B cell (primary cell): ENCODE measurements around the gene TRIM31. TPM values are rescaled to one million over a fixed set of nuclear protein-coding genes. Genes with fewer than 3 reads are reported as not detected.

Source experiments
- ATAC-seq: fragments of 200-7000 bp; cut with Tn5 transposase; one replicate; pipeline ENCODE4 v1.10.0; 2021; ENCODE audit warnings: low read depth, mild to moderate bottlenecking, moderate number of reproducible peaks, moderate library complexity
- CTCF ChIA-PET: fragments of 350-600 bp; sonication (Branson Sonifier 250); formaldehyde crosslinking; loops from one replicate; lab custom pipeline; 2021; ENCODE audit warnings: antibody characterized with exemption, inconsistent platforms; lab: Charles Lee
- POLR2A ChIA-PET: fragments of 350-600 bp; sonication (Branson Sonifier 250); formaldehyde crosslinking; loops from one replicate; lab custom pipeline; 2021; ENCODE audit warnings: antibody characterized with exemption; lab: Charles Lee
- DNase-seq: peaks from one replicate; pipeline ENCODE4 v3.0.0; 2013
- H2AFZ ChIP-seq: 2 replicates; pipeline ENCODE4 v1.6.1; 2012; ENCODE audit warnings: mild to moderate bottlenecking, low read depth, low read length; ENCODE audit not compliant: insufficient read depth, poor library complexity, severe bottlenecking
- H3K27ac ChIP-seq, 2 donors: 1 replicate in 1 of 2; 2 replicates in 1 of 2; pipeline ENCODE4 v1.5.1; 2012 to 2013; ENCODE audit warnings: low read length in 2 of 2, mild to moderate bottlenecking in 2 of 2, moderate library complexity in 1 of 2
- H3K27me3 ChIP-seq, 4 experiments: fragments of 200-600 bp in 1 of 4; sonication (generic) in 1 of 4; replicated peaks in 1 of 4; 1 replicate in 2 of 4; 2 replicates in 2 of 4; pipeline versions ENCODE4 v1.6.1 to v1.7.0; 2013 to 2016; ENCODE audit warnings: low read length in 3 of 4, mild to moderate bottlenecking in 2 of 4, mixed read lengths in 1 of 4, moderate library complexity in 1 of 4; ENCODE audit not compliant: insufficient read depth in 4 of 4, control insufficient read depth in 3 of 4; ENCODE audit errors: control extremely low read depth in 1 of 4
- H3K36me3 ChIP-seq, 2 experiments: replicated peaks in 1 of 2; 1 replicate in 1 of 2; 2 replicates in 1 of 2; pipeline versions ENCODE4 v1.6.1 to v1.7.1; 2013; ENCODE audit warnings: low read length in 1 of 2; ENCODE audit not compliant: insufficient read depth in 2 of 2, control insufficient read depth in 1 of 2; ENCODE audit errors: control extremely low read depth in 1 of 2, extremely low read depth in 1 of 2
- H3K4me1 ChIP-seq, 2 donors: fragments of 200-600 bp in 1 of 2; sonication (generic) in 1 of 2; 1 replicate in 1 of 2; 2 replicates in 1 of 2; pipeline versions ENCODE4 v1.5.1 to v1.6.1; 2013 to 2017; ENCODE audit warnings: low read length in 2 of 2; ENCODE audit not compliant: control insufficient read depth in 2 of 2, insufficient read depth in 2 of 2
- H3K4me2 ChIP-seq: replicated peaks from 2 replicates; pipeline ENCODE3; 2012; ENCODE audit warnings: mild to moderate bottlenecking, low read depth, low read length; ENCODE audit not compliant: poor library complexity, severe bottlenecking
- H3K4me3 ChIP-seq, 5 experiments: fragments of 200-600 bp in 1 of 5; sonication (generic) in 1 of 5; 1 replicate in 3 of 5; 2 replicates in 2 of 5; pipeline versions ENCODE4 v1.5.1 to v1.7.0; 2011 to 2016; ENCODE audit warnings: low read length in 4 of 5, mild to moderate bottlenecking in 4 of 5, low read depth in 2 of 5, control low read depth in 1 of 5, moderate library complexity in 1 of 5; ENCODE audit not compliant: insufficient read depth in 1 of 5; ENCODE audit errors: control extremely low read depth in 1 of 5, extremely low read depth in 1 of 5
- H3K79me2 ChIP-seq: fragments of 200-600 bp; sonication (generic); one replicate; pipeline ENCODE4 v1.6.0; 2016; ENCODE audit warnings: low read length; ENCODE audit not compliant: control insufficient read depth, insufficient read depth
- H3K9ac ChIP-seq: fragments of 200-600 bp; sonication (generic); 2 replicates; pipeline ENCODE4 v1.6.1; 2017; ENCODE audit warnings: mild to moderate bottlenecking, low read length, moderate library complexity
- H3K9me3 ChIP-seq, 3 donors: one replicate each; pipeline versions ENCODE4 v1.6.1 to v1.7.1; 2013; ENCODE audit warnings: low read length in 2 of 3; ENCODE audit not compliant: control insufficient read depth in 2 of 3, insufficient read depth in 1 of 3; ENCODE audit errors: control extremely low read depth in 1 of 3
- H4K20me1 ChIP-seq: 2 replicates; pipeline ENCODE4 v1.6.0; 2012; ENCODE audit warnings: mild to moderate bottlenecking, low read length; ENCODE audit not compliant: insufficient read depth, control insufficient read depth, poor library complexity, severe bottlenecking
- H3K27ac Mint-ChIP-seq: one replicate; pipeline ENCODE4 v1.8.0; 2021; ENCODE audit warnings: mixed read lengths
- H3K27me3 Mint-ChIP-seq: one replicate; pipeline ENCODE4 v1.8.0; 2021; ENCODE audit warnings: mixed read lengths
- H3K4me1 Mint-ChIP-seq: one replicate; pipeline ENCODE4 v1.8.0; 2021; ENCODE audit warnings: mixed read lengths
- H3K4me3 Mint-ChIP-seq: one replicate; pipeline ENCODE4 v1.8.0; 2021; ENCODE audit warnings: mixed read lengths
- H3K9me3 Mint-ChIP-seq: one replicate; pipeline ENCODE4 v1.8.0; 2022; ENCODE audit warnings: mixed read lengths; ENCODE audit not compliant: insufficient read depth
- EZH2 ChIP-seq: IDR thresholded peaks from 2 replicates; pipeline ENCODE4 v1.6.1; 2012; ENCODE audit warnings: borderline replicate concordance, low read depth, mild to moderate bottlenecking, moderate library complexity, low read length; ENCODE audit not compliant: insufficient read depth, poor library complexity, severe bottlenecking
- WGBS: methylation state at CpG from one replicate; pipeline ENCODE4 v1.1.5; 2013; ENCODE audit warnings: missing lambda C conversion rate; ENCODE audit not compliant: insufficient coverage; 5-methylcytosine and 5-hydroxymethylcytosine counted together
- intact Hi-C: fragments of 100-400 bp; cut with micrococcal nuclease; formaldehyde crosslinking; loops from one replicate; pipeline ENCODE4 v1.10.0; 2022
- polyA plus RNA-seq: library from polyadenylated mRNA; depleted of rRNA; stranded (reverse); fragments of >200 nt; gene quantifications from 2 replicates; pipeline ENCODE4 v1.2.3, GENCODE V29; 2012
- total RNA-seq, 2 donors: library from RNA; stranded (reverse); fragments of 120-200 nt in 1 of 2; gene quantifications; 1 replicate in 1 of 2; 2 replicates in 1 of 2; pipeline versions ENCODE4 v1.2.3 to v1.2.4, GENCODE V29; 2013 to 2022
- TF ChIP-seq, protein P1 (sequence below): fragments of 200-600 bp; IDR thresholded peaks from one replicate; pipeline ENCODE4 v1.8.0; 2022; ENCODE audit warnings: antibody characterized with exemption, mild to moderate bottlenecking

Gene TRIM31
- total and polyA plus RNA-seq, 2 donors (not counting 1 experiment from before 2014, with no cell fraction given), result not detected

DNA sequence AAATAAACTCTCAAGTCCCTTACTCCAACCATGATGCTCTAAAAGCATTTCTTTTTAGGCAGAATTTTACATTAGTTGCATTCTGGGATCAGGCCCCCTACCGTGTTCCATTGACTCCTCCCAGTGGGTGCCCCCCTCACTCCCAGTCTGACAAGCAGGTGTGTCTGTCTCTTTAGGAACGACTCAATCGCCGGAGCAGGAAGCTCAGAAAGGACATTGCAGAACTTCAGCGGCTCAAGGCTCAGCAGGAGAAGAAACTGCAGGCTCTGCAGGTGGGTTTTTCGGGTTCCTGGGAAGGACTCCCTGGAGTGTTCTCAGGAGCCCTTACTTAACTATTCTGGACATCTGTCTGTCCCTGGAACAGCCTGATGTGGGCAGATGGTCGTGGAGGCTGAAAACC lies 32.9 kb upstream of the TRIM31 start:
- no peaks in the 10 kb centered on the region for H3K4me1 ChIP-seq
- no peak for DNase-seq
- H3K9ac ChIP-seq, result no peak overlapping the region
- H3K36me3 ChIP-seq, result no peaks in the 10 kb centered on the region
- no peak overlapping the region for H2AFZ ChIP-seq
- Mint-ChIP-seq H3K9me3 (no peaks in the 10 kb centered on the region), H3K4me1 (no peaks in the 10 kb centered on the region), H3K27me3 (peaks cover 48% of the 10 kb centered on the region), H3K27ac (no peak overlapping the region), H3K4me3 (no peak overlapping the region)
- H3K4me3 ChIP-seq, result no peak overlapping the region
- H3K9me3 ChIP-seq, result no peaks in the 10 kb centered on the region
- CTCF ChIA-PET, result no interaction called here
- H3K79me2 ChIP-seq, result no peaks in the 10 kb centered on the region
- no peak for ATAC-seq
- no peak overlapping the region for H3K4me2 ChIP-seq
- intact Hi-C loops, result no loop called here
- POLR2A ChIA-PET, result no interaction called here
- H4K20me1 ChIP-seq, result no peaks in the 10 kb centered on the region
- no peak for TF ChIP-seq EZH2
- TF ChIP-seq, protein P1, sequence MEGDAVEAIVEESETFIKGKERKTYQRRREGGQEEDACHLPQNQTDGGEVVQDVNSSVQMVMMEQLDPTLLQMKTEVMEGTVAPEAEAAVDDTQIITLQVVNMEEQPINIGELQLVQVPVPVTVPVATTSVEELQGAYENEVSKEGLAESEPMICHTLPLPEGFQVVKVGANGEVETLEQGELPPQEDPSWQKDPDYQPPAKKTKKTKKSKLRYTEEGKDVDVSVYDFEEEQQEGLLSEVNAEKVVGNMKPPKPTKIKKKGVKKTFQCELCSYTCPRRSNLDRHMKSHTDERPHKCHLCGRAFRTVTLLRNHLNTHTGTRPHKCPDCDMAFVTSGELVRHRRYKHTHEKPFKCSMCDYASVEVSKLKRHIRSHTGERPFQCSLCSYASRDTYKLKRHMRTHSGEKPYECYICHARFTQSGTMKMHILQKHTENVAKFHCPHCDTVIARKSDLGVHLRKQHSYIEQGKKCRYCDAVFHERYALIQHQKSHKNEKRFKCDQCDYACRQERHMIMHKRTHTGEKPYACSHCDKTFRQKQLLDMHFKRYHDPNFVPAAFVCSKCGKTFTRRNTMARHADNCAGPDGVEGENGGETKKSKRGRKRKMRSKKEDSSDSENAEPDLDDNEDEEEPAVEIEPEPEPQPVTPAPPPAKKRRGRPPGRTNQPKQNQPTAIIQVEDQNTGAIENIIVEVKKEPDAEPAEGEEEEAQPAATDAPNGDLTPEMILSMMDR, result no peak
- peaks cover 0 to 33% (median 8%) of the 10 kb centered on the region in 4 experiments for H3K27me3 ChIP-seq
- no peak overlapping the region for H3K27ac ChIP-seq
- WGBS, result 87% methylated on average over 4 of the region's 7 CpGs

DNA sequence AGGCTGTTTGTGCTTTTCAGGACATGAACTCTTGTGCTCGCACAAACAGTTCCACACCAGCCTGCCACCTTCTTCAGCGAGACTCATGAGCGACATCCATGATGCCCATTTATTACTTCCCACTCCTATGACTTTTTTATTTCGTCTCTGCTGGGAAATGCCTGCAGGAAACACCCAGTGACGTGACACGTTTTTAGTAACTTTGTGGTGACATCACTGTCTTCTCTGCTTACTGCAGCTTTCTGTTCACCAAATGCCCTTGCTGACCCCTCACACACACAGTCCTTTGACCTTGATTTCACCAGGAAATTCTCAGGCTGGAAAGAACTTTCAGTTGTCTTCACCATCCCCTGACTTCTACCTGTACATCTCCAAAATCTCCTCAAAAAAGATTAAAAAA lies 31.9 kb upstream of the TRIM31 start:
- Mint-ChIP-seq H3K4me1 (no peaks in the 10 kb centered on the region), H3K27ac (no peak overlapping the region), H3K27me3 (peaks cover 48% of the 10 kb centered on the region), H3K4me3 (no peak overlapping the region), H3K9me3 (no peaks in the 10 kb centered on the region)
- Histone ChIP-seq H3K79me2 (no peaks in the 10 kb centered on the region), H3K27me3 (peaks cover 0 to 33% (median 6%) of the 10 kb centered on the region in 4 experiments), H3K9me3 (no peaks in the 10 kb centered on the region), H3K4me2 (no peak overlapping the region), H3K36me3 (no peaks in the 10 kb centered on the region), H3K27ac (no peak overlapping the region), H3K4me3 (no peak overlapping the region), H3K9ac (no peak overlapping the region), H4K20me1 (no peaks in the 10 kb centered on the region), H2AFZ (no peak overlapping the region), H3K4me1 (no peaks in the 10 kb centered on the region)
- intact Hi-C loops, result no loop called here
- 89% methylated on average over 6 of the region's 6 CpGs for WGBS
- CTCF ChIA-PET, result interaction anchor here (2.0 kb wide), 1 partner anchor 14 kb away, joined by 9 read pairs; no protein-coding TSS in a partner anchor
- no peak for DNase-seq
- ATAC-seq, result no peak
- TF ChIP-seq, protein P1, result no peak
- TF ChIP-seq EZH2, result no peak
- POLR2A ChIA-PET, result no interaction called here
